ENCODE measurements around the gene ZBTB24.

ZBTB24 gene

GRCh38 chr6:109436041-109436440, 47.0 kb downstream of the ZBTB24 start:
- WGBS = 93% methylated on average over 5 of the region's 5 CpGs
- H3K9ac ChIP-seq (ENCODE audit: low read depth, low read length) = no peak overlapping the region
- no peak overlapping the region for H3K27ac ChIP-seq (ENCODE audit: low read depth, low read length)
- H3K4me1 ChIP-seq (ENCODE audit: insufficient read depth, low read length) = peaks cover 4% of the 10 kb centered on the region; the same call in 1 of the 2 replicates
- no peaks in the 10 kb centered on the region for H3K36me3 ChIP-seq (ENCODE audit: insufficient read depth, low read length)
- H3K27me3 ChIP-seq (ENCODE audit: insufficient read depth, low read length) = peaks cover 13% of the 10 kb centered on the region; the same call in 1 of the 2 replicates
- no peaks in the 10 kb centered on the region for H3K9me3 ChIP-seq (ENCODE audit: insufficient read depth, low read depth, low read length)
- no peak overlapping the region for H3K4me3 ChIP-seq (ENCODE audit: low read length)

DNA sequence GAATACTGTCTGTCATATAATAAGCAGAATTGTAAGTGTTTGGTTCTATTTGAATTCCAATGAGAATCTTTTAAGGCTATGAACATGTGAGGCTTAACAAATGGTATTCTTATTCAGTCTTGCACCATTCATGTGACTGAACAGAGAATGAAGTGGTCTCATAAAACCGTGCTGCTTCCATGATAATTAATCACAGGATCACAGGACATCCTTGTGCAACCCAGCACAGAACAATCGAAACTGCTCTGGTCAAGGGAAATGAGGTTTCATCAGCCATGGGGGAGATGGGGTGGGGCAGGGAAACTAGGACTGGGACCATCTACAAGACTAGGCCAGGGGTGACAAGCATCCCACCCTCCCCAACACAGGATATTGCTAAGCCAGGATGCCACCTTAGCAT, 48.6 kb downstream of the ZBTB24 start:
- peaks cover 6% of the 10 kb centered on the region; the same call in 1 of the 2 replicates for H3K27me3 ChIP-seq (ENCODE audit: insufficient read depth, low read length)
- no peaks in the 10 kb centered on the region for H3K9me3 ChIP-seq (ENCODE audit: insufficient read depth, low read depth, low read length)
- H3K4me1 ChIP-seq (ENCODE audit: insufficient read depth, low read length) = 0 out of 2 replicates have a peak, but pooled peaks cover under 1% of the 10 kb centered on the region
- H3K36me3 ChIP-seq (ENCODE audit: insufficient read depth, low read length) = no peaks in the 10 kb centered on the region
- WGBS = 95% methylated on average over 2 of the region's 2 CpGs
- H3K4me3 ChIP-seq (ENCODE audit: low read length) = no peak overlapping the region
- no peak overlapping the region for H3K9ac ChIP-seq (ENCODE audit: low read depth, low read length)
- H3K27ac ChIP-seq (ENCODE audit: low read depth, low read length) = no peak overlapping the region

GRCh38 chr6:109429496-109429895, 53.5 kb downstream of the ZBTB24 start:
- WGBS = 92% methylated on average over 3 of the region's 3 CpGs
- Histone ChIP-seq H3K27ac (ENCODE audit: low read depth, low read length) (no peak overlapping the region), H3K27me3 (ENCODE audit: insufficient read depth, low read length) (no peaks in the 10 kb centered on the region), H3K9me3 (ENCODE audit: insufficient read depth, low read depth, low read length) (no peaks in the 10 kb centered on the region), H3K4me3 (ENCODE audit: low read length) (no peak overlapping the region), H3K4me1 (ENCODE audit: insufficient read depth, low read length) (no peaks in the 10 kb centered on the region), H3K36me3 (ENCODE audit: insufficient read depth, low read length) (no peaks in the 10 kb centered on the region), H3K9ac (ENCODE audit: low read depth, low read length) (no peak overlapping the region)

DNA sequence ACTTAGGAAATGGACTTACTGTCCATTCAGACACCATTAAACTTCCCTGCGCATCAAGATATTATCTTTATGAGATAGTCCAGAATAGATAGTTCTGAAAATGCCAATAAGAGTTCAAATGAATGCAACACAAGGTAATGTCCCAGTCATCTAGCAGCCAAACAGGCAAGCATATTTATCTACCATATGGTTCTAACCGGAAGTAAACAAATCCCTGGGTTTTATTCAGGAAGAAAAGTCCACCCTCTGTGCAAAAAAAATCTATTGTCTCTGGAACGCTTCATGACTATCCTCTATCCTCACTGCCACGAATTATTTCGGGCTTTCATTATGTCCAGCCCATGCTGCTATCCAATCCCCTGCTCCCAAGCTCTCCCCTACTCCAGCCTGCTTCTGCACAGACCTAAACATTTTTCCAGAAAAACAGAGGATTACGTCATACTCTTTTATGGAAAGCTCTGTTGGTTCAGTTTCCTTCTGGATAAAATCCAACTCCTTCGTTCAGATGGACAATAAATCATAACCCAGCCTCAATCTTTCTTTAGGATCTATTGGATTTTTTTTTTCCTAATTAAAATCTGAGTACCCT, 54.0 kb downstream of the ZBTB24 start:
- Histone ChIP-seq H3K27me3 (ENCODE audit: insufficient read depth, low read length) (no peaks in the 10 kb centered on the region), H3K27ac (ENCODE audit: low read depth, low read length) (no peak overlapping the region), H3K4me3 (ENCODE audit: low read length) (no peak overlapping the region), H3K9ac (ENCODE audit: low read depth, low read length) (no peak overlapping the region), H3K36me3 (ENCODE audit: insufficient read depth, low read length) (no peaks in the 10 kb centered on the region), H3K9me3 (ENCODE audit: insufficient read depth, low read depth, low read length) (no peaks in the 10 kb centered on the region), H3K4me1 (ENCODE audit: insufficient read depth, low read length) (no peaks in the 10 kb centered on the region)
- 91% methylated on average over 6 of the region's 7 CpGs for WGBS

DNA sequence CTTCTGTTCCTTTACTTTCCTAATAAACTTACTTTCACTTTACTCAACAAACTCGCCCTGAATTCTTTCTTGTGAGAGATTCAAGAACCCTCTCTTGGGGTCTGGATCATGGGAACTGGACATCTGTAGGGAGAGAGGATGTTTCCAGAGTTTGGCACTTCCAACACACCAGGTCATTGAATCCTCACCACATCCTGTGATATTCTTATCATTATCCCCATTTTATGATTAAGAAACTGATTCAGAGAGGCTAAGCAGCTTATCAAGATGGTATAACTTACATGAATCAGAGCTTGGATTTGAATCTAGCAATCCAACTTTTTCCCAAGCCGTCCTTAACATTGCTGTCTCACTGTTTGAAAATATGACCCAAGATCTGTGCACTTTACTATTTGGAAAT, 58.1 kb downstream of the ZBTB24 start:
- 100% methylated on average over 2 of the region's 2 CpGs for WGBS
- H3K4me1 ChIP-seq (ENCODE audit: insufficient read depth, low read length) = no peaks in the 10 kb centered on the region
- H3K4me3 ChIP-seq (ENCODE audit: low read length) = no peak overlapping the region
- H3K27me3 ChIP-seq (ENCODE audit: insufficient read depth, low read length) = no peaks in the 10 kb centered on the region
- H3K9me3 ChIP-seq (ENCODE audit: insufficient read depth, low read depth, low read length) = no peaks in the 10 kb centered on the region
- no peak overlapping the region for H3K27ac ChIP-seq (ENCODE audit: low read depth, low read length)
- H3K36me3 ChIP-seq (ENCODE audit: insufficient read depth, low read length) = no peaks in the 10 kb centered on the region
- no peak overlapping the region for H3K9ac ChIP-seq (ENCODE audit: low read depth, low read length)

DNA sequence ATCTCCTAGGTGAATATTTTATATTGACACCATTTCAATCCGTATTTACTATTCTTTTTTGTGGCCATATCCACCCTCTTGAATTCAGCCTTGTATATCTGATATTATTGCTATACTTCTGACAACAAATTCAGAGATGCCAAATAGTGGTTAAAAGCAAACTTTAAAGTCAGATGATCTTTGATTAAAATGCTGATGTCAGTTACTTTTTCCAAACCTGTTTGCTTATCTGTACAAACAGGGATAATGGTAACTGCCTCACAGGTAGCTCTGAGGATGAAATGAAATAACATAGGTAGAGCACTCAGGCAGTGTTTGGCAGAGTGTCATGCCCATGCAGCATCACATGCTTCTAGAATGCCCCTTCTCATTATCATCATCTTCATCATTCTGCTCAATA, 61.8 kb downstream of the ZBTB24 start:
- H3K9me3 ChIP-seq (ENCODE audit: insufficient read depth, low read depth, low read length) = no peaks in the 10 kb centered on the region
- H3K9ac ChIP-seq (ENCODE audit: low read depth, low read length) = no peak overlapping the region
- H3K4me1 ChIP-seq (ENCODE audit: insufficient read depth, low read length) = no peaks in the 10 kb centered on the region
- 89% methylated on average over 1 of the region's 1 CpG for WGBS
- no peaks in the 10 kb centered on the region for H3K36me3 ChIP-seq (ENCODE audit: insufficient read depth, low read length)
- H3K27me3 ChIP-seq (ENCODE audit: insufficient read depth, low read length) = no peaks in the 10 kb centered on the region
- no peak overlapping the region for H3K27ac ChIP-seq (ENCODE audit: low read depth, low read length)
- no peak overlapping the region for H3K4me3 ChIP-seq (ENCODE audit: low read length)

- H3K9ac ChIP-seq (ENCODE audit: low read depth, low read length) = no peak overlapping the region
- H3K4me3 ChIP-seq (ENCODE audit: low read length) = no peak overlapping the region
- no peaks in the 10 kb centered on the region for H3K36me3 ChIP-seq (ENCODE audit: insufficient read depth, low read length)
- H3K27ac ChIP-seq (ENCODE audit: low read depth, low read length) = no peak overlapping the region
- H3K9me3 ChIP-seq (ENCODE audit: insufficient read depth, low read depth, low read length) = no peaks in the 10 kb centered on the region
- H3K4me1 ChIP-seq (ENCODE audit: insufficient read depth, low read length) = no peaks in the 10 kb centered on the region
- 79% methylated on average over 1 of the region's 1 CpG for WGBS
- no peaks in the 10 kb centered on the region for H3K27me3 ChIP-seq (ENCODE audit: insufficient read depth, low read length)
Measured at GRCh38 chr6:109420751-109421150, 62.3 kb downstream of the ZBTB24 start.

DNA sequence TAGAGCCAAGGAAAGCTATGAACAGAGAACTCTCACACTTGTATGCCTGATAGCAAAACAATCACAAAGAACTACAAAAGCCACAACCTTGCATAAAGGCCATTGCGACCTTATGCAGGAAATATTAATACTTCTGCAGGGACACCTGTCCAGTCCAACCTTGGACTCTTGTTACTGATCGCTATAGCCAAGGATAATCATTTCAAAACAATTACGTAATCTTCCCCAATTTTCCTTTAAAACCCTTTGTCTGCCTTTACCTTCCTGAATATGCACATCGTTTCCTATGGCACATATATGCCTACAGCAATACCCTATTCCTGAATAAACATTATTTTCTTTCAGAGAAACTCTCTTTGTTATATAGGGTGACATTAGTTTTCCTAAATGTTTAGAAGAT, 65.4 kb downstream of the ZBTB24 start:
- H3K36me3 ChIP-seq (ENCODE audit: insufficient read depth, low read length) = no peaks in the 10 kb centered on the region
- H3K27ac ChIP-seq (ENCODE audit: low read depth, low read length) = no peak overlapping the region
- no peaks in the 10 kb centered on the region for H3K27me3 ChIP-seq (ENCODE audit: insufficient read depth, low read length)
- WGBS = 93% methylated on average over 4 of the region's 4 CpGs
- H3K4me3 ChIP-seq (ENCODE audit: low read length) = no peak overlapping the region
- no peak overlapping the region for H3K9ac ChIP-seq (ENCODE audit: low read depth, low read length)
- H3K9me3 ChIP-seq (ENCODE audit: insufficient read depth, low read depth, low read length) = no peaks in the 10 kb centered on the region
- H3K4me1 ChIP-seq (ENCODE audit: insufficient read depth, low read length) = no peaks in the 10 kb centered on the region
